HG02759 (cell line): ENCODE results near the gene COX6A1.
"Not testable (repeated sequence)": the region's sequence is repeated elsewhere in the genome, so short reads cannot be mapped to it uniquely, and the experiment has no call there.

Experiments used
- ATAC-seq: cut with Tn5 transposase; IDR thresholded peaks from one replicate; pipeline ENCODE4 v1.9.1; 2021; ENCODE audit warnings: mild to moderate bottlenecking, moderate library complexity; ENCODE audit not compliant: unreplicated experiment

COX6A1 gene

DNA sequence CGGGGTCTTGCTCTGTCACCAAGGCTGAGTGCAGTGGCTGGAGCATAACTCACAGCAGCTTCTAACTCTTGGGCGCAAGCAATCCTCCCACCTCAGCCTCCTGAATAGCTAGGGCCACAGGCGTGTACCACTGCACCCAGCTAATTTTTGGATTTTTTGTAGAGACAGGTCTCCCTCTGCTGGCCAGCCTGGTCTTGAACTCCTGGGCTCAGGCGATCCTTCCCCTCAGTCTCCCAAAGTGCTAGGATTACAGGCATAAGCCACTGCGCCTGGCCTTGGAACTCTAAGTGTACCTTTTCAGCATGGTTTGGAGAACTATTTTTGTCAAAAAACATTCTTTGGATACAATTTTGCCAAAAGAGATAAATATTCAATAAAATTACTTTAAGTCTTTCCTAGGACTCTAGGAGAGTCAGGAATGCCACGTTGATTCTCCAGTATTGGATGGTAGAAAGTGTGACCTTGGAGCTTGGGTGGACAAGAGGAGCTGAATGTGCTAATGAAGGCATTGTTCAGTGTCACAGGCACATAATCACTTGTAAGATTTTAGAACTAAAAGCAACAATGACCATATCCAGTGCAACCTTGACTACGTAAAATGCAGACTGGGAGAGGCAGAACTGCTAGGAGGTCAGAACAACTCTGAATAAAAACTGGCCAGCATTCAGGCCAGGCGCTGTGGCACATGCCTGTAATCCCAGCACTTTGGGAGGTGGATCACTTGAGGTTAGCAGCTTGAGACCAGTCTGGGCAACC is 28.8 kb downstream of the COX6A1 start:
- ATAC-seq = no peak

DNA sequence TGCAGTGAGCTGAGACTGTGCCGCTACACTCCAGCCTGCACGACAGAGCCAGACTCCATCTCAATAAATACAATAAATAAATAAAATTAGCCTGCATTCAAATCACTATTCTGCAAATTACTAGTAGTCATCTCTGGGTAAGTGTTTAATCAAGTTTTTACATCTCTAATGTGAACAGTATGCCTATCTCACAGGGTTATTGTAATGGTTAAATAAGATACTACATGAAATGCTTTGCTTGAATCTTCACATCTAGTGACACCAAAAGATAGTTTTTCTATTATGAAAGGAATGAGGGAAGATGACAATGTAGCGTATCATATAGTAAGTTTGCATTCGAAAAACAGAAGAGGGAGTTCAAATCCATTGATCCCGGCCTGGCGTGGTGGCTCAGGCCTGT is 29.5 kb downstream of the COX6A1 start:
- no peak for ATAC-seq

GRCh38 chr12:120468325-120468820 is 30.5 kb downstream of the COX6A1 start:
- ATAC-seq = peak; percentile 14

GRCh38 chr12:120468821-120469449 is 31.0 kb downstream of the COX6A1 start:
- peak; percentile 30 for ATAC-seq

- peak; percentile 85 for ATAC-seq
Observed at GRCh38 chr12:120469450-120470149, 31.7 kb downstream of the COX6A1 start, which contains the start of gene SRSF9. TSS of gene SRSF9 (minus strand) at chr12:120469748. CDS start at chr12:120469609, 139 bp downstream.

DNA sequence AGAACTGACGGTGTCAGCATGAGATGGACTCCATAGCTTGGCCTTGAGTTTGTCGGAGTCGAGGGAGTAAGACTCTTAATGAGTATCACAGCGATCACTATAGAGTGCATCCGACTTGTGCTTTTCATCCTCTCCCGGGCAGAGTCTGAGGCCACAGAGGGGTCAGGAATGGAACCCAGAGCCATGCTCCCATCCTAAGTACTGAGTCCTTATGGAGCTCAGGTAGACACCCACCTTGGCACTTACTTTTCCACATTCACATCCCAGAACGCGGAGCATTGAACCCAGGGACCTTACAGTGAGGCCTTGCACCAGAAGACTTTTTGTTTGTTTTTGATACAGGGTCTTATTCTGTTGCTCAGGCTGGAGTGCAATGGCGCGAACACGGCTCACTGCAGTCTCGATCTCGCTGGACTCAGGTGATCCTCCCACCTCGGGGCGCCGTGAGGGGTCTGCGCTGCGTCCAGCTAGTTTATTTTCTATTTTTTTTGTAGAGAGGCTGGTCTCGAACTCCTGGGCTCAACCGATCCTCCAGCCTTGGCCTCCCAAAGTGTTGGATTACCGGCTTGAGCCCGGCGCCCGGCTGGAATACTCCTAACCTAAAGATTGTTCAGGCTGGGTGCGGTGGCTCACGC is 32.4 kb downstream of the COX6A1 start:
- no peak for ATAC-seq

DNA sequence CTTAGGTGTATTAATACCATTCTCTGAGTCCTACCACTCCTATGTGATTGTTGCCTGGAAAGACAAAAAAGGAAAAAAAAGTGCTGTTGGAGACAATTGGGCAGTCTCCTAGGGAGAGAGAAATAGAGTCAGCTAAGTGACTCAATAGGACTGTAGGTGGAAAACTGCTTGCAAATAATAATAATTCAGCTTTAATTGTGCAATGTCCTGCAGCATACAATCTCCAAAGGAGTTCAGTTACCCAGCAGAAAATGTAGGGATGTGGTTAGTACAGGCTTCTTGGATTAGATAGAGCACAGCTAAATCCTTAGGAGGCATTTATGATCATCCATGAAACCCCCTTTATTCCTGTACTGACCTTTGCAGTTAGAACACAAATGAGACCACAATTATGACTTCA is 34.6 kb downstream of the COX6A1 start:
- ATAC-seq = no peak

DNA sequence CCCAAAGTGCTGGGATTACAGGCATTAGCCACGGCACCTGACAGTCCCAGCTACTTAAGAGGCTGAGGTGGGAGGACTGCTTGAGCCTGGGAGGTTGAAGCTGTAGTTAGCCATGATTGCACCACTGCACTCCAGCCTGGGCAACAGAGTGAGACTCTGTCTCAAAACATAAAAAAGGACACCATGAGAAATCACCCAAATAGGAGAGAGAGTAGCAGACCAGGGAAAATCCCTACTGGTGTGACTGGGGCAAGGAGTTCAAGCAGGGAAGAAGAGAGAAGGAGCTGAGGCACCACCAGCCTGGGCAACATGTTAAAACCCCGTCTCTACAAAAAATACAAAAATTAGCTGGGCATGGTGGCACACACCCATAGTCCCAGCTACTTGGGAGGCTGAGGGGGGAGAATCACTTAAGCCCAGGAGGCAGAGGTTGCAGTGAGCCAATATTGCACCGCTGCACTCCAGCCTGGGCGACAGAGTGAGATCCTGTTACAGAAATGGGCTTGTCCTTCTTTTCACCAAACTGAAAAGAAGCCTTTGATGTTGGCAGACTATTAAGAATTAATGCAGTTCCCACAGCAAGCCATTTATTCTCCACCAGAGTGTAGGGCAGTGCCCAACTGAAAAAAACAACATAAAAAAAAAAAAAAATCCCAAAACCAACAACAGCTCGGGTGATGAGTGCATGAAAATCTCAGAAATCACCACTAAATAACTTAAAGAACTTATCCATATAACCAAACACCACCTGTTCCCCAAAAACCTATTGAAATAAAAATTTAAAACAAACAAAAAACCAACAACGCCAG is 36.1 kb downstream of the COX6A1 start:
- no peak for ATAC-seq

GRCh38 chr12:120474616-120474960 is 36.7 kb downstream of the COX6A1 start:
- no peak for ATAC-seq

DNA sequence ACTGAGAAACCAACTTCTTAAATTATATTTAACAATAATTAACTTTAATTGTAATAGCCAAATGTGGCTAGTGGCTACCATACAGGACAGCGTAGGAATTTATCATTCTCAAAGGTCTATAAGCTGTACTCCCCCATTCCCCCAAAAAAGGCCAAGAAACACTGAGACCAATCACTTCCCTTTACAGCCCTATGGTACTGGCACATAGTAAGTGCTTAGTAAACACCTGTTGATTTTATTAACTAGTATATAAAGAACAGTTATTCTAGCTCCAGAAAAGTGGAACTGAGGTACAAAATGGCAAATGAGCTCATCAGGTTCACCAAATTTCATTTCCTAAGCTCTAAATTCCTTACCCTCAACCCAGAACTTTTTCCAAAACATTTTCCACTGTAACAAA is 37.7 kb downstream of the COX6A1 start:
- ATAC-seq = no peak

DNA sequence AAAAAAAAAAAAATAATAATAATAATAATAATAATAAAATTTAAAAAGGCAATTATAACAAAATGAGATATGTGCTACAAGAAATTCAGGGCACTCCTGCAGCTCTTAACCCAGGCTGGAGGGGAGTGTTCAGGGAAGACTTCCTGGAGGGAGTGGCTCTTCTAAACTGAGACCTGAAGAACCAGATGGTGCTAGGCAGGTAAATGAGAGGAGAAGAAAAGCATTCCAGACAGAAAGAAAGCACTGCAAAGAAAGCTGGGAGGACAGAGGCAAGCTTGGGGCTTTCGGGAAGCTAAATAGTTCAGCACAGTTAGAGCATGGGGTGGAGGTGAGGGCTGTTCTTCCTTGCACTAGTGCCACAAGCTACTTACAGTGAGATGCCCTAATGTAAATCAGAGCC is 41.5 kb downstream of the COX6A1 start:
- no peak for ATAC-seq

DNA sequence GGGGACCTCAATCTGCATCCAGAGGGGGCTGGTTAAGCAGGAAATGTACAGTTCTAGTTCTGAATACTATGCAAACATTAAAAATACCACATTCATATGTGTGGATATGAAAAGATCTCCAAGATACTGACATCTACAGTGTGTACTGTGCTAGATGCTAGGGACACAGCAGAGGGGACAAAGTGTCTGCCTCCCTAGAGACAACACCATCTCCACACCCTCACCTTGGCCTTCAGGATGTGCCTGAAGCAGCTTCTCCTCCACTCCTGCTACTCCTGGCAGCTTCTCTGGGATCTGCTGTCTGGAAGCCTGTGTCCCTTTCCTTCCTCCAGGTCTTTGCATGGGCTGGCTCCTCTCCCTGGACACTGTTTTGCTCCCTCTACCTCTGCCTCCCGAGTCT is 42.3 kb downstream of the COX6A1 start:
- no peak for ATAC-seq

- ATAC-seq = no peak
Observed at GRCh38 chr12:120481022-120481767, 43.3 kb downstream of the COX6A1 start.

DNA sequence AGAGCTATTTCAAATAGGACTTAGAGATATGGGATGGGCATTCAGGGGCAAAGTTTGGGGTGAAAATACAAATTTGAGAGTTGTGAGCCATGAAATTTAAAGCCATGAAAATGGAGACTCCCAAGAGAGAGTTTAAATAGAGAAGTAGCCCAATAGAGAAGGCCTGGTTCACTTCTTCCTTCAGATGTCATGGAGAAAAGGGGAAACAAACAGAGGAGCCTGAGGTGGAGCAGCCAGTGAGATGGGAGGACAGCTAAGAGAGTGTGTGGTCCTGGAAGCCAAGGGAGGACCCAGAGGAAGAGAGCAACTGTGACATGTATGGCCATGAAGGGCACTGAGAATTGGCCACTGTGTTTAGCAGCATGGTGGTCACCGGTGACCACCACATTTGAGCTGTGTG is 45.7 kb downstream of the COX6A1 start:
- no peak for ATAC-seq

- ATAC-seq = no peak
Observed at GRCh38 chr12:120485961-120486881, 48.3 kb downstream of the COX6A1 start.

GRCh38 chr12:120487552-120487951 is 49.6 kb downstream of the COX6A1 start:
- not testable (repeated sequence) for ATAC-seq

DNA sequence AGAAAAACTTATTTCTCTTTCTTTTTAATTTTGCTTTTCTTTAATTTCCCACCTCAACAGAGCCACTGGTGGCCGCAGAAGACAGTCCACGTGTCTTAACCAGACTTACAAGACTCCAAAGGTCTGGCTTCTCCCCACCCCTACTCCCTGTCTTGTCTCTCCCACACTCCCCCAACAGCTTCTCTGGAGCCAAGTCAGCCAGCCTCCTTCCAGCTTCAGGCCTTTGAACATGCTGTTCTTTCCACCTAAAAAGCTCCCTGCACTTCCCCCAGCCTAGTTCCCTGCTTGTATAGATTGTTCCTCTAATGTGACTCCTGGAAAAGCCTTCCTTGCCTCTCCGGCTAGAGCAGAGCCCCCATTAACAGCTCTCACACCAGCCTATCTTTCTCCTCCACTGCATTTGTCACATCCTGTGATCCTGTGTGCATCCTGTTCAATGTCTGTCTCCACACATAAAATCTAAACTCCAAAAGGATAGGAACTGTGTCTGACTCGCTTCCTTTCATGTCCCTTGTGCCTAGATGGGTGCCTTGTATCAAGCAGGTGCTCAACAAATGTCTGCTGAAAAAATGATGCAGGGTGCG is 50.2 kb downstream of the COX6A1 start:
- ATAC-seq = no peak

DNA sequence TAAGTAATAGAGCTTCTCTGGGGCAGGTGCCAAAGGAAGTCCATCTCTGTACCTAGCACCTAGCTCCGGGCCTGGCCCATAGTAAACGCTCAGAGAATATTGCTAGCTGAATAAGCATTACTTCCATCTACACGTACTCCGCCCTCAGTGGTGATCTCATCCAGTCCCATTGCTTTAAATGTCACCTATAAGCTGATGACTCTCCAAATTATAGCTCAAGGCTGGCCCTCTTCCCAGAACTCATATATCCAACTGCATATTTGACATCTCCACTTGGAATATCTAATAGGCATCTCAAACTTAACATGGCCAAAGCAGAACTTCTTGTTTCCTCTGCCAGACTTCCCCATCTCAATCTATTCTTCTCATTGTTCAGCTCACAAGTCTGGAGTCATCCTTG is 51.1 kb downstream of the COX6A1 start:
- ATAC-seq = no peak
